Measurements from ENCODE around the gene MKRN3.

Gene MKRN3

GRCh38 chr15:23565395-23566070 is at the start of gene MKRN3:
MKRN3 (plus strand) TSS chr15:23565674; CDS start chr15:23565783, 109 bp downstream.
- in situ Hi-C loops (cut with MboI; ENCODE audit: low sequenced_read_pairs): no loop called here

- in situ Hi-C loops (cut with MboI; ENCODE audit: low sequenced_read_pairs): no loop called here
These were observed 48.6 kb upstream of the MKRN3 start for GRCh38 chr15:23516866-23517265.

GRCh38 chr15:23518104-23518503 is 47.4 kb upstream of the MKRN3 start:
- in situ Hi-C loops (cut with MboI; ENCODE audit: low sequenced_read_pairs): no loop called here

- in situ Hi-C loops (cut with MboI; ENCODE audit: low sequenced_read_pairs): no loop called here
These were observed 40.7 kb upstream of the MKRN3 start for GRCh38 chr15:23524816-23525215.

- in situ Hi-C loops (cut with MboI; ENCODE audit: low sequenced_read_pairs): no loop called here
These were observed 35.6 kb upstream of the MKRN3 start for GRCh38 chr15:23529891-23530290.

GRCh38 chr15:23532024-23532423 is 33.5 kb upstream of the MKRN3 start:
- in situ Hi-C loops (cut with MboI; ENCODE audit: low sequenced_read_pairs): no loop called here

GRCh38 chr15:23536659-23537058 is 28.8 kb upstream of the MKRN3 start:
- in situ Hi-C loops (cut with MboI; ENCODE audit: low sequenced_read_pairs): no loop called here

GRCh38 chr15:23538648-23539047 is 26.8 kb upstream of the MKRN3 start:
- in situ Hi-C loops (cut with MboI; ENCODE audit: low sequenced_read_pairs): no loop called here

- in situ Hi-C loops (cut with MboI; ENCODE audit: low sequenced_read_pairs): no loop called here
These were observed 25.6 kb upstream of the MKRN3 start for GRCh38 chr15:23539892-23540291.

GRCh38 chr15:23546158-23546557 is 19.3 kb upstream of the MKRN3 start:
- in situ Hi-C loops (cut with MboI; ENCODE audit: low sequenced_read_pairs): no loop called here

GRCh38 chr15:23548071-23548470 is 17.4 kb upstream of the MKRN3 start:
- in situ Hi-C loops (cut with MboI; ENCODE audit: low sequenced_read_pairs): no loop called here

GRCh38 chr15:23561914-23562313 is 3.6 kb upstream of the MKRN3 start:
- in situ Hi-C loops (cut with MboI; ENCODE audit: low sequenced_read_pairs): no loop called here

GRCh38 chr15:23564821-23565394 is 566 bp upstream of the MKRN3 start:
- in situ Hi-C loops (cut with MboI; ENCODE audit: low sequenced_read_pairs): no loop called here

- in situ Hi-C loops (cut with MboI; ENCODE audit: low sequenced_read_pairs): no loop called here
These were observed 639 bp downstream of the MKRN3 start for GRCh38 chr15:23566071-23566554.

GRCh38 chr15:23566651-23567050 is 1.2 kb downstream of the MKRN3 start:
- in situ Hi-C loops (cut with MboI; ENCODE audit: low sequenced_read_pairs): no loop called here

- in situ Hi-C loops (cut with MboI; ENCODE audit: low sequenced_read_pairs): no loop called here
These were observed 2.4 kb downstream of the MKRN3 start for GRCh38 chr15:23567921-23568320.

- in situ Hi-C loops (cut with MboI; ENCODE audit: low sequenced_read_pairs): no loop called here
These were observed 3.9 kb downstream of the MKRN3 start for GRCh38 chr15:23569151-23569925.

- in situ Hi-C loops (cut with MboI; ENCODE audit: low sequenced_read_pairs): no loop called here
These were observed 5.0 kb downstream of the MKRN3 start for GRCh38 chr15:23570486-23570885.

- in situ Hi-C loops (cut with MboI; ENCODE audit: low sequenced_read_pairs): no loop called here
These were observed 7.4 kb downstream of the MKRN3 start for GRCh38 chr15:23572844-23573243.

- in situ Hi-C loops (cut with MboI; ENCODE audit: low sequenced_read_pairs): no loop called here
These were observed 9.3 kb downstream of the MKRN3 start for GRCh38 chr15:23574742-23575141.

GRCh38 chr15:23576061-23576460 is 10.6 kb downstream of the MKRN3 start:
- in situ Hi-C loops (cut with MboI; ENCODE audit: low sequenced_read_pairs): no loop called here
